HG03064 (cell line): ENCODE measurements around the gene FAM83G.

ENCODE experiments used
- ATAC-seq: cut with Tn5 transposase; IDR thresholded peaks from one replicate; pipeline ENCODE4 v1.9.1; 2021; ENCODE audit warnings: low read depth; ENCODE audit not compliant: unreplicated experiment

Gene FAM83G

DNA sequence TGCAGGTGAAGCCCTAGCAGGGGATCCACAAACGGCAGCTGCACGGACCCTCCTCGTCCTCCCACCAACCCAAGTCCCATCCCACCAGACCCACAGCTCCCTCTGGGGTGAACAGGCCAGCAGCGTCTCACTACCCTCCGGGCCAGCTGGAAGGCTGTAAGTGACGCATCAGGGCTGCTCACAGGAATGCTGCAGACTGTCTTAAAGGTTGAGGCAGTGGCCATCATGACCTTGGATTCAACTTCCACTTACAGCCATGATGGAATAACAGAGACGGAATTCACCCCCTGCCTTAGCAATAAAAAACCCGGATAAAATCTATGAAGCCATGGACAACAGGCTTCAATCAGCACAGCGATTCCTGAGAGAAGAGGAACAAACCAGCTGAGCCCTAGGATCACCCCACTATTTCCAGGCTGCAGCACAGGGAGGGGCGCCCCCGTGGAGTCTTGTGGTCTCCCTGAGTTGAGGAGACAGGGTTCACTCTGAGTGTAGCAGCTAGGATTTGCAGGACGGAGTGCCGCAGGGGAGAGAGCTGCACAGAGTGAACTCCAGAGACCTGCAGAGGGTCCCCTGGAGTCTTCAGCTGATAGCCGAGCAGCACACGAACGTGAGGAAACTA is 10.5 kb downstream of the FAM83G start:
- no peak for ATAC-seq

GRCh38 chr17:18992454-18993130 is 12.0 kb downstream of the FAM83G start:
- ATAC-seq, result no peak

DNA sequence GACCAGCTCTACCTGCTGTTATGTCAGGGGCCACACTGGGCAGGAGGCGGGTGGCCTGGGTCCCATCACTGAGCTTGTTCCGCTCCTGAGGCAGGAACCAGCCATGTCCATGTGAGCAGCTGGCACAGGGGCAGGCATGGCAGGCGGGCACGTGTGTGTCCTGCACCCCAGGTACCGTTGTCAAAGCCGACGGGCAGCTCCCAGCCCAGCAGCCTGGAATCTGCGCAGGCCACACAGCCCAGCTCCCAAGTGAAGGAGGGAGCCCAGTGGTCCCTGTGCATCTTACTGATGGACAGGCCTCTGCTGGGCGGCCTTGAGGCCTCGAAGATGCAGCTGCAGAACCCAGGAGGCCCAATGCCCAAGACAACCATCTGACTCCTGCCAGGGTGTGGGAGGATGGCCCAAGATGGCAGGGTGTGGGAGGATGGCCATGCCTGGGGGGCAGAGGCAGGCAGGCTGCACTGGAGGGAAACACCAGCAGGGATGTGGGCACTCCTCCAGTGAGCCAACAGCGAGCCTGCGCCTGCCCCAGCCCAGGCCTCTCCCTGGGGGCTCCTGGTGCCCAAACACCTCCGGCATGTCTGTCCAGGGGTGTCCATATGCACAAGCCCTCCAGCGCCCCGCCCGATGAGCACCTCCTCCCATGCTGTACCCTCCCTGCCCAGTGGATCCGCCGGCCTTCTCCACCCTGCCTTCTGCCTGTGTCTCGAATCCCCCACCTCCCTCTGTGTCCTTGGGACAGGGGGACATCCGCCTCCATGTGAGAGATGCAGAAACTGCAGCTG is 12.8 kb downstream of the FAM83G start:
- no peak for ATAC-seq

GRCh38 chr17:18990331-18990730 is 14.2 kb downstream of the FAM83G start:
- ATAC-seq, result no peak

DNA sequence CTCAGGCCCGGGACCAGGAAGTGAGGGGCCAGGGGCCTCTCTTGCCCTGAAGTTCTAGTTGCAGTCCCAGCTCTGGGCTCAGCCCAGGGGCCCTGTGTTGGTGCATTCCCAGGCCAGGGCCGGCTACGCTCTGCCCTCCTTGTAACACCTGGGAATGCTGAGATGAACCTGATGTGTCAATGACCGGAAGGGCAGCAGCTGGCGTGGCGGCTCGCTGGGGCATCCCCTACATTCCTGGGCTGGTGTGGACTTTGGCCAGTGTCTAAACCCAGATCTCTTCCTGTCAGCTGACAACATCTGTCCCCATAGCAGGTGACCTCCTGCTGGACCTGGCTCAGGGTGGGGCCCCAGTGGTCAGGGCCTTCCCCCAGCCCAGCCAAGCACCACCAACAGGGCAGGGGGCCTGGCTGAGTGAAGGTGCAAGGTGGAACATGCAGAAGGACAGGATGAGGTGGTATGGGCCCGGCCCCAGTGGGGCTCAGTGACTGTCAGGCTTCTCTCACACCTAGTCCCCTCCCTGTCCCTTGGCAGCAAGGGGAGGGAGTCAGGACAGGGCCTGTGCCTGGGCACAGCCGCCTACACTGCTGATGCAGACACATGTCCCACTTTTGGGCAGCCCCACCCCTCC is 15.9 kb downstream of the FAM83G start:
- ATAC-seq, result no peak

DNA sequence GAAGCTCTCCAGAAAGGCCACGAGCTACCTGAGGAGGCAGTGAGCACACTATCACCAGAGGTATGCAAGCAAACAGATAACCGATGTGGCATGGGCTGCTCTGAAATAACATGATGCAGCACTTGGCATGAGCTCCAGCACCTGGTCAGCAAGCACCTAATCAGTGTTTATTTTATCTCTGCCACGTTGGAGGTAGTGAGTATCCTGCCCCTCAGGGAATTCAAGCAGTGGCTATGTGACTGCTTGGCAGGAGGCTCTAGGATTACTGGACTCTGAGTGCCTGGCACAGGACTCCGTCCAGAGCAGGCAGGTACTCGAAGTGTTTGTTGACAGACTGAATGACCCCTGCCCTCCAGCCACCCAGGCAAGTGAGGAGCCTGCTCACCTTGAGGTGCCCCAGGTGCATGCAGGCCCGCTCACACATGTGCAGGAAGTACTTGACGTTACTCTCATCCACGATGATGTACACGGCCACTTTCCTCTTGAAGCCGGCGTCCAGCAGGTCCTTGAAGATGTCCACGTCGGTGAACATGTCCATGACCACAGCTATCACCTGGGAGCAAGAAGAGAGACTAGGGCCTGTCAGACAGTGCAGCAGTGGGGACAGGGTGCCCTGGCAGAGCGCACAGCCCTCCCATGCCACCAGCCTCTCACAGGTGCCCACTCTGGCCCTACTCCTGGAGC is 16.6 kb downstream of the FAM83G start:
- no peak for ATAC-seq

GRCh38 chr17:18987230-18987610 is 17.3 kb downstream of the FAM83G start:
- no peak for ATAC-seq

DNA sequence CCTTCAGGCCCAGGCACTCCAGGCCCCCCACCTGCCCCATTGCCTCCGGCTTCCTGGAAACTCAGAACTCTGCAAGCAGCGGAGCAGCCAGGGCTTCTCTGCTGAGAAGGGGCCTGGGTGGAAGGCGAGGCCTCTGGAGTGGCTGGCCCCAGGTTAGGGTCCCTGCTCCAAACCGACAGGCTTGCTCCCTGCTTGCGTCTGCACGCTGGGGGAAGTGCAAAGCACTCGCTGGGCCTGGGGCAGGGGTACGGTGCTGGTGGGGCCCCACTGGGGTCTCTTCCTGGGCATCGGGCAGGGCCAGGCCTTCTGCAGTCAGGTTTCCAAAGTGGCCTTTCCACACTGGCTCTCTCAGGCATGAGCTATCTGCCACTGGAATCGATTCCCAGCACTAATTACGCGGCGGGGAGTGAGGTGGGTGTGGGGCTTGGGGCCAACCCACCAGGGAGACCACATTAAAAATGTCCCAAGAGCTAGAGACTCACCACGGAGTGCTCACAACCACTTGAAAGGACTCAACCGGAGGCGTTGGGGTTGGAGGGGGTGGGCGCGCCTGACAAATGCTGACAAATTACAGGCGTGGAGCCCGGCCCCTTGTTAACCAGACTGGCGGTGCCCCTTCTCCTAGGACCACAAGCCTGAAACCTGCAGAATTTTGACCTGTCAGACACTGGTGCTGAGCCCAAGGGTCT is 17.9 kb downstream of the FAM83G start:
- ATAC-seq, result no peak

DNA sequence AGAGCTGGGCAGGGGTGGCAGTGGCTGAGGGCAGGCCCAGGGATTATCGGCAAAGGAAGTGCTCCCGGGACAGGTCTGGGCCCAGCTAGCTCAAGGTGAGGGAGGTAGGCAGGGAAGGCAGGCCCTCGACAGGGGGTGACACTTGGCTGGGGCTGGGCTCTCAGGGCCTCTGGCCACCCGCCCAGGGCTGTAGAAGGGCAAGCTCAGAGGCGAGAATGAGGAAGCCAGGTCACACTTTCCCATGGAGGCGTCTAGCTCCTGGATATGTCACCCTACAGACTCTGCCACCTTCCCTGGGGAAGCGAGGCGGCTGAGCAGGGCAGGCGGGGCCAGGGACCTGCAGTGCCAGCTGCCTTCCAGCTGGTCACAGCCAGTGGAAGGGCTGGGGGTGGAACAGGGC is 19.1 kb downstream of the FAM83G start:
- ATAC-seq, result no peak

- no peak for ATAC-seq
Observed at GRCh38 chr17:18984273-18985114, 20.1 kb downstream of the FAM83G start.

DNA sequence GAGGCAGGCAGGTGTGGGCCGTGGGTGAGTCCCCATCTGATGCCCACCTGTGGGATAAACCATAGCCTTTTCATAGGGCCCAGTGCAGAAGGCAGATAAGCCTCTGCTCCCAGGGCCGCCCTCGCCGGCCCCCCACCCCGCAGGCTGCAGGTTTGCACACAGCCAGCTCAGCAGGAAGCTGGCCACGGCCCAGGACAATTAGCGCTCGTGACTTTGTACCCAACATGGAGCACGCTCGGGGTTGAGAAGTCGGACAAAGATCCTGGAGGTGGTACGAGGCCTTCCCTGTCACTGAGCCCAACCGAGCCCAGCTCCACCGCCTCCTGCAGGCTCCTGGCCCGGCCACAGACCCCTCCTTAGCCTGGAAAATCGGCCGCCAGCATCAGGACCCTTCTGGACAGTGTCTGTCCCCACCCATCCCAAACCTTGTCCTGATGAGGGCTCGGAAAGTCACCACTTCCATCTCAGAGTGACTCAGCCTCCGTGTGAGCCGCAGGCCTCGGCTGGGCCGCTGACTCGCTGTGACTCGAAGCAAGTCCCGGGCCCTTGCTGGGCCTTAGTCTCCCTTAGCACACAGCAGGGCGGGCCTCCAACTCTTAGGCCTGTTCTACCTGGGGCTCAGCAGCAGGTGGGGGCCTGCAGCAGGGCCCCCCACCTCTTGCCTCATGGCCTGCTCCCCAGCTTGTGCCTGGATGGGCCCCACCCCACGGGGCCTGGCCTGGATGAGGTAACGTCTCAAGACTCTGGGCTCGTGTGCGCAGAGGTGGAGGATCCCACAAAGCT is 22.7 kb downstream of the FAM83G start:
- no peak for ATAC-seq

- no peak for ATAC-seq
Observed at GRCh38 chr17:18981335-18981641, 23.3 kb downstream of the FAM83G start.

GRCh38 chr17:18980682-18981334 is 23.8 kb downstream of the FAM83G start:
- ATAC-seq, result no peak

- no peak for ATAC-seq
Observed at GRCh38 chr17:18978655-18979054, 25.9 kb downstream of the FAM83G start.

DNA sequence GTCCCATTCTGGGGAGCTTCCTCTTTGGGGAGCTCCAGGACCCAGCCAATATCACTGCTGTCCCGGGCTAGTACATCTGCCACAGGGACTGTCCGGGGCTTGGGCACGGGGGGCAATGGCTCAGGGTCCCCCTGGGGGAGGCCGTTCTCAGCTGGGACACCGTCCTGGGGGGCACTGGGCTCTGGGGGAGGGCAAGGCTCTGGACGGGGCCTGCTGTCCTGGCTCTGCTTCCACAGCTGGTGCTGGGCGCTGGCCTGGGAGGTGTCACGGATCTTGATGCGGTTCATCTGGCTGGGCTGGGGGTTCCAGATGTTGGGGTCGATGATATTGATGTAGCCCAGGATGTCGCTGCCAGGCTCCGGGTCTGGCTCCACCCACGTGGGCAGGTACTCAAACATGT is 26.5 kb downstream of the FAM83G start:
- ATAC-seq, result no peak

DNA sequence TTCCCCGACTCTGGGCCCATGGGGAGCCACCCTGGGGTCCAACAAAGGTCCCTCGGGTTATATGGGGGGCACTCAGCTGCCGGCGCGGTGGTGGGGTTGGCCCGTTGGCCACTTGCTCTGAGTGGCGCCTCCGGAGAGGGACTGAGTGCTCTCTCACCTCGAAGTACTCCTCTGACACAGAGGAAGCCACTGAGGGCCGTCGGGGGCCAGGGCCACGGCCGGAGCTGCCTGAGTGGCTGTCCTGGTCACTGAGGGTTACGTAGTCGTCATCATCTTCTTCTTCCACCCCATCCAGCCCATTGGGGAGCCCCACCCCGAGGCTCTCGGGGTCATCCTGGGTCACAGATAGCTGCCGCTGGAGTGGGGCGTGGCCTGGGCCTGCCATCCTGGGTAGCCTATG is 26.9 kb downstream of the FAM83G start:
- no peak for ATAC-seq

DNA sequence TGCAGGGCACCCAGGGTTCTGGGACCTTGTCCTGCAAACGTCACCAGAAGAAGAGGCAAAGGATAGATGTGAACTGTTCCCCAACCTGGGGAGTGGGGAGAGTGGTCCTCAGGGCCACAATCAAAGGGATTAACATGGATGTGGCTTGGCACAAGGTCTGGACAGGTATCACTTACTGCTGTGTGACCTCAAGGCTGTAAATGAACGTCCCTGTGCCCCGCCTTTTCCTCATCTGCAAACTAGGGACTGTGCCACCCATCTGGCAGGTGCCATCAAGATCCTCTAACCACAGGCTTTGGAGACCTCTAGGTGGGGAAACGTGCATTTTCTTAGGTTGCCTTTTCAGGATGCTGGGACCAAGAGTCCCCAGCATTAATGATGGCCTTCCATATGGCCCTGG is 27.5 kb downstream of the FAM83G start:
- ATAC-seq, result no peak

- no peak for ATAC-seq
Observed at GRCh38 chr17:18976201-18976600, 28.4 kb downstream of the FAM83G start.
